HFFc6 (cell line): Measurements from ENCODE around the gene PCGF3. TPM values are rescaled to one million over a fixed set of nuclear protein-coding genes. Genes with fewer than 3 reads are reported as not detected.

ENCODE experiments used
- DNase-seq: peaks from one replicate; pipeline ENCODE4 v3.0.0-alpha.2; 2018
- H3K27ac Mint-ChIP-seq: 2 replicates; pipeline ENCODE4 v1.8.0; 2020; ENCODE audit warnings: mild to moderate bottlenecking, mixed read lengths
- H3K27me3 Mint-ChIP-seq: 2 replicates; pipeline ENCODE4 v1.8.0; 2021; ENCODE audit warnings: mild to moderate bottlenecking, moderate library complexity, mixed read lengths; ENCODE audit not compliant: insufficient read depth
- H3K36me3 Mint-ChIP-seq: 2 replicates; pipeline ENCODE4 v1.8.0; 2021; ENCODE audit warnings: low read depth, mixed read lengths
- H3K4me1 Mint-ChIP-seq: 2 replicates; pipeline ENCODE4 v1.8.0; 2020; ENCODE audit warnings: low read depth, mixed read lengths
- H3K4me3 Mint-ChIP-seq: 2 replicates; pipeline ENCODE4 v1.8.0; 2020; ENCODE audit warnings: mild to moderate bottlenecking, moderate library complexity, mixed read lengths
- H3K9me3 Mint-ChIP-seq: 2 replicates; pipeline ENCODE4 v1.8.0; 2020; ENCODE audit warnings: mild to moderate bottlenecking, mixed read lengths
- CTCF ChIP-seq: fragments of 200-600 bp; sonication (generic); IDR thresholded peaks from 2 replicates; pipeline ENCODE4 v1.5.0; 2021; ENCODE audit warnings: antibody characterized with exemption, mild to moderate bottlenecking
- total RNA-seq, 6 experiments: library from RNA; stranded (reverse); fragmentation: NEBNext Ultra II Directional; extraction: Animal tissue kit (Norgen Biotek cat#: 25700); gene quantifications; 2 replicates in 1 of 6; 3 replicates in 5 of 6; pipeline ENCODE4 v1.2.3, GENCODE V29; 2021

Gene PCGF3
- total RNA-seq, 6 experiments from 2014 or later = 28.5 to 34.5 (median 30.2) TPM

- no peak overlapping the region for H3K4me3 Mint-ChIP-seq
- TF ChIP-seq CTCF = no peak
- no peaks in the 10 kb centered on the region for H3K9me3 Mint-ChIP-seq
- no peaks in the 10 kb centered on the region for H3K36me3 Mint-ChIP-seq
- no peak overlapping the region for H3K27ac Mint-ChIP-seq
- H3K27me3 Mint-ChIP-seq = peaks cover 16% of the 10 kb centered on the region
- peaks cover 7% of the 10 kb centered on the region for H3K4me1 Mint-ChIP-seq
- DNase-seq = no peak
These were observed 80.6 kb downstream of the PCGF3 start for GRCh38 chr4:786074-786741.

- H3K4me3 Mint-ChIP-seq = no peak overlapping the region
- peaks cover 7% of the 10 kb centered on the region for H3K4me1 Mint-ChIP-seq
- TF ChIP-seq CTCF = no peak
- no peak overlapping the region for H3K27ac Mint-ChIP-seq
- no peak for DNase-seq
- H3K9me3 Mint-ChIP-seq = no peaks in the 10 kb centered on the region
- peaks cover 12% of the 10 kb centered on the region for H3K27me3 Mint-ChIP-seq
- no peaks in the 10 kb centered on the region for H3K36me3 Mint-ChIP-seq
These were observed 81.2 kb downstream of the PCGF3 start for GRCh38 chr4:786861-787300.

GRCh38 chr4:787561-787981, 81.9 kb downstream of the PCGF3 start:
- no peak overlapping the region for H3K4me3 Mint-ChIP-seq
- H3K36me3 Mint-ChIP-seq = no peaks in the 10 kb centered on the region
- no peak for DNase-seq
- no peak for TF ChIP-seq CTCF
- peaks cover 14% of the 10 kb centered on the region for H3K27me3 Mint-ChIP-seq
- H3K27ac Mint-ChIP-seq = no peak overlapping the region
- H3K9me3 Mint-ChIP-seq = no peaks in the 10 kb centered on the region
- H3K4me1 Mint-ChIP-seq = peaks cover under 1% of the 10 kb centered on the region

- no peak overlapping the region for H3K4me3 Mint-ChIP-seq
- no peaks in the 10 kb centered on the region for H3K9me3 Mint-ChIP-seq
- peaks cover 20% of the 10 kb centered on the region for H3K27me3 Mint-ChIP-seq
- no peak for DNase-seq
- no peaks in the 10 kb centered on the region for H3K36me3 Mint-ChIP-seq
- no peak overlapping the region for H3K27ac Mint-ChIP-seq
- TF ChIP-seq CTCF = no peak
- H3K4me1 Mint-ChIP-seq = no peaks in the 10 kb centered on the region; the same call in 1 of the 2 replicates
These were observed 82.5 kb downstream of the PCGF3 start for GRCh38 chr4:788006-788635.

- Mint-ChIP-seq H3K9me3 (no peaks in the 10 kb centered on the region), H3K4me3 (no peak overlapping the region), H3K4me1 (no peaks in the 10 kb centered on the region; the same call in 1 of the 2 replicates), H3K36me3 (no peaks in the 10 kb centered on the region), H3K27me3 (peaks cover 25% of the 10 kb centered on the region), H3K27ac (no peak overlapping the region)
- no peak for DNase-seq
- no peak for TF ChIP-seq CTCF
These were observed 83.1 kb downstream of the PCGF3 start for GRCh38 chr4:788636-789297.
